CD4-positive, alpha-beta T cell (primary cell): ENCODE measurements around the gene NSL1. TPM values are rescaled to one million over a fixed set of nuclear protein-coding genes. Genes with fewer than 3 reads are reported as not detected.

Experiments used
- ATAC-seq: fragments of 200-7000 bp; cut with Tn5 transposase; one replicate; pipeline ENCODE4 v1.10.0; 2022; ENCODE audit warnings: mild to moderate bottlenecking; ENCODE audit not compliant: poor library complexity
- CTCF ChIA-PET: fragments of 350-600 bp; sonication (Branson Sonifier 250); formaldehyde crosslinking; loops from one replicate; lab custom pipeline; 2021; ENCODE audit warnings: antibody characterized with exemption, inconsistent platforms; lab: Charles Lee
- POLR2A ChIA-PET: fragments of 350-600 bp; sonication (Branson Sonifier 250); formaldehyde crosslinking; loops from one replicate; lab custom pipeline; 2021; ENCODE audit warnings: antibody characterized with exemption, inconsistent platforms; lab: Charles Lee
- DNase-seq, 14 experiments: peaks; one replicate each; pipeline ENCODE4 v3.0.0-alpha.2; 2013 to 2020; ENCODE audit warnings: mixed read lengths in 2 of 14
- H3K27ac ChIP-seq, 2 donors: one replicate each; pipeline versions ENCODE4 v1.5.1 to v1.7.0; 2013; ENCODE audit warnings: low read length in 2 of 2, low read depth in 1 of 2, mild to moderate bottlenecking in 1 of 2
- H3K27me3 ChIP-seq, 2 experiments: 1 replicate in 1 of 2; 2 replicates in 1 of 2; pipeline versions ENCODE4 v1.6.1 to v1.7.0; 2013; ENCODE audit warnings: low read length in 2 of 2, control low read depth in 1 of 2, mild to moderate bottlenecking in 1 of 2, moderate library complexity in 1 of 2; ENCODE audit not compliant: insufficient read depth in 2 of 2, control insufficient read depth in 1 of 2
- H3K36me3 ChIP-seq: one replicate; pipeline ENCODE4 v1.6.1; 2013; ENCODE audit warnings: low read length, control low read depth; ENCODE audit not compliant: insufficient read depth
- H3K4me1 ChIP-seq: one replicate; pipeline ENCODE4 v1.6.1; 2013; ENCODE audit warnings: low read length, control low read depth; ENCODE audit not compliant: insufficient read depth
- H3K4me3 ChIP-seq: one replicate; pipeline ENCODE4 v1.5.1; 2013; ENCODE audit warnings: mild to moderate bottlenecking, low read length, moderate library complexity
- H3K9me3 ChIP-seq, 2 experiments: 1 replicate in 1 of 2; 2 replicates in 1 of 2; pipeline versions ENCODE4 v1.6.1 to v1.7.0; 2013; ENCODE audit warnings: low read length in 2 of 2, mild to moderate bottlenecking in 2 of 2, control low read depth in 1 of 2, moderate library complexity in 1 of 2; ENCODE audit not compliant: control insufficient read depth in 1 of 2, insufficient read depth in 1 of 2
- H3K27ac Mint-ChIP-seq: one replicate; pipeline ENCODE4 v1.8.0; 2020; ENCODE audit warnings: mixed read lengths
- H3K27me3 Mint-ChIP-seq: one replicate; pipeline ENCODE4 v1.8.0; 2021; ENCODE audit warnings: mixed read lengths
- H3K36me3 Mint-ChIP-seq: one replicate; pipeline ENCODE4 v1.8.0; 2021; ENCODE audit warnings: low read depth, mixed read lengths
- H3K4me1 Mint-ChIP-seq: one replicate; pipeline ENCODE4 v1.8.0; 2021; ENCODE audit warnings: low read depth, mixed read lengths
- H3K4me3 Mint-ChIP-seq: one replicate; pipeline ENCODE4 v1.8.0; 2020; ENCODE audit warnings: mild to moderate bottlenecking, mixed read lengths
- H3K9me3 Mint-ChIP-seq: one replicate; pipeline ENCODE4 v1.8.0; 2020; ENCODE audit warnings: mixed read lengths
- intact Hi-C, 2 experiments: fragments of 100-400 bp; cut with DNase I in 1 of 2; cut with micrococcal nuclease in 1 of 2; formaldehyde crosslinking; loops; one replicate each; pipeline versions ENCODE4 v1.15.1 to v1.9.0; 2023 to 2025; cut with DNase I, micrococcal nuclease
- total RNA-seq, 174 experiments: library from RNA in 2 of 174; stranded (reverse) in 2 of 174; gene quantifications; one replicate each; pipeline ENCODE4 v1.2.3 and lab custom pipeline; 2021 to 2026
- TF ChIP-seq, protein P1 (sequence below): fragments of 200-600 bp; IDR thresholded peaks from one replicate; pipeline ENCODE4 v1.8.0; 2022; ENCODE audit warnings: antibody characterized with exemption, mild to moderate bottlenecking

The NSL1 gene
- total RNA-seq, 2 experiments from 2014 or later, result 14.1 to 15.7 TPM

DNA sequence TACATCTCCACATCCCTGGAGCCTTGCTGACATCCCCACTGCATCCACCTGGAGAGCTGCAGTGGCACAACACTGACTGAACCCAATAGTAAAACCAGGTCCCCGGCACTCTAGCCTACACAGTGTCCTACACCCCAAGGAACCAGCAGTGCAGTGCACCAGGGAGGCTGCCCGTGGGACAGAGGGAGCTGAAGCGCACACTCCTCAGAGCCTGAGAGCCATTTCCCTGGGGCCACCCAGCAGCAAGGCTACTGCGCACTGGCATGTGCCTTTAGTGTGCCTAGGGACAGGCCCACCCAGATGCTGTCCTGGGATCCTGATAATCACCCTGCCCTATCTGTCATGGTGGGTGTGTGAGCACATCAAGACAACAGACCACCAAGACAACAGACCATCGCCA lies 31.9 kb downstream of the NSL1 start:
- CTCF ChIA-PET, result interaction anchor here (1.0 to 2.2 kb wide), 2 partner anchors 95 to 282 kb away, joined by 3 to 6 read pairs; no protein-coding TSS in a partner anchor
- no peaks in the 10 kb centered on the region for H3K9me3 ChIP-seq
- Mint-ChIP-seq H3K36me3 (peaks cover 48% of the 10 kb centered on the region), H3K9me3 (no peaks in the 10 kb centered on the region), H3K4me3 (no peak overlapping the region), H3K4me1 (peaks cover 36% of the 10 kb centered on the region), H3K27me3 (no peaks in the 10 kb centered on the region), H3K27ac (no peak overlapping the region)
- POLR2A ChIA-PET, result no interaction called here
- DNase-seq, result no peak
- no peak for ATAC-seq
- no peak overlapping the region for H3K4me3 ChIP-seq
- H3K36me3 ChIP-seq, result peaks cover 6% of the 10 kb centered on the region
- intact Hi-C loops, result loop anchor here in 1 of 2 experiments (2.0 to 5.0 kb wide), 2 partner anchors 61 to 92 kb away; partner anchors contain the start of gene BATF3
- H3K27ac ChIP-seq, result no peak overlapping the region
- TF ChIP-seq, protein P1, sequence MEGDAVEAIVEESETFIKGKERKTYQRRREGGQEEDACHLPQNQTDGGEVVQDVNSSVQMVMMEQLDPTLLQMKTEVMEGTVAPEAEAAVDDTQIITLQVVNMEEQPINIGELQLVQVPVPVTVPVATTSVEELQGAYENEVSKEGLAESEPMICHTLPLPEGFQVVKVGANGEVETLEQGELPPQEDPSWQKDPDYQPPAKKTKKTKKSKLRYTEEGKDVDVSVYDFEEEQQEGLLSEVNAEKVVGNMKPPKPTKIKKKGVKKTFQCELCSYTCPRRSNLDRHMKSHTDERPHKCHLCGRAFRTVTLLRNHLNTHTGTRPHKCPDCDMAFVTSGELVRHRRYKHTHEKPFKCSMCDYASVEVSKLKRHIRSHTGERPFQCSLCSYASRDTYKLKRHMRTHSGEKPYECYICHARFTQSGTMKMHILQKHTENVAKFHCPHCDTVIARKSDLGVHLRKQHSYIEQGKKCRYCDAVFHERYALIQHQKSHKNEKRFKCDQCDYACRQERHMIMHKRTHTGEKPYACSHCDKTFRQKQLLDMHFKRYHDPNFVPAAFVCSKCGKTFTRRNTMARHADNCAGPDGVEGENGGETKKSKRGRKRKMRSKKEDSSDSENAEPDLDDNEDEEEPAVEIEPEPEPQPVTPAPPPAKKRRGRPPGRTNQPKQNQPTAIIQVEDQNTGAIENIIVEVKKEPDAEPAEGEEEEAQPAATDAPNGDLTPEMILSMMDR, result no peak
- no peaks in the 10 kb centered on the region for H3K27me3 ChIP-seq
- H3K4me1 ChIP-seq, result peaks cover 11% of the 10 kb centered on the region

DNA sequence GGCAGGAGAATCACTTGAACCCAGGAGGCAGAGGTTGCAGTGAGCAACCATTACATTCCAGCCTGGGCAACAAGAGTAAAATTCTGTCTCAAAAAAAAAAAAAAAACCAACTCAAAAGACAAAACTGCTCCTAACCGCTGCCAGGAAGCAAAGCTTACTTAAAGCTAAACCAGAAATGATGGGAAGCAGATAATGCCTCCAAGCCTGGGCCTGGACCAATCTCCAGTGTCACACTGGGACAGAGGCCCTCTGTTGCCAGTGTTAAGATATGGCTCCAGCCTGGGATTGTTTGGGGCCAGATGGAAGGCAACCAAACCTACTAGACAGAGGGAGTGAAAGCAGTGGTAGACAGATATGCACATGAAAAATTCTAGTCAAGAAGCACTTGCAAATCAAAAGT lies 36.9 kb downstream of the NSL1 start:
- H3K4me3 ChIP-seq, result peak overlapping the region; percentile 2
- DNase-seq, result peak in 3 of 14 experiments; percentile 6 to 24 (median 9)

DNA sequence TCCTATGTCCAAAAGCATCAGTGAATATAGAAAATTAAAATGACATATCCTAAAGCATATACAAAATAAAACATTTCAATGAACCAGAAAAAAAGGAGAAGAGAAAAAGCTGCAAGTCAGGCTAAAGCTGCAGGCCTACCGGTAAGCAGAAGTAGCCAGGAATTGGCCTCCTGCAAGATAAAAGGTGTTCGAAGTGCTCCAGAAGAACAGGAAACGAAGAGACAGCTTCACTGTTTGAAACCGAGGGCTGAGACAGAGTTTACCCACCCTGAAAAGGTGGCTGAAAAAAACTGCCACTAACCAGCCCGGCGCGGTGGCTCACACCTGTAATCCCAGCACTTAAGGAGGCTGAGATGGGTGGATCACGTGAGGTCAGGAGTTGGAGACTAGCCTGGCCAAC lies 37.4 kb downstream of the NSL1 start:
- H3K4me3 ChIP-seq, result peak overlapping the region; percentile 2
- CTCF ChIA-PET, result interaction anchor here (1.0 to 1.2 kb wide), 2 partner anchors 10 to 53 kb away, joined by 3 to 4 read pairs; no protein-coding TSS in a partner anchor
- POLR2A ChIA-PET, result interaction anchor here (0.6 to 2.4 kb wide), 7 partner anchors 9 to 273 kb away, joined by 3 to 18 read pairs (median 5); partner anchors contain the start of genes FLVCR1, NSL1 and TATDN3

More for the DNA sequence above, 36.9 kb downstream of the NSL1 start:
- H3K27me3 Mint-ChIP-seq, result no peaks in the 10 kb centered on the region
- ATAC-seq, result no peak
- H3K36me3 Mint-ChIP-seq, result peaks cover 13% of the 10 kb centered on the region
- Histone ChIP-seq H3K27ac (peak overlapping the region; percentile 23 to 47), H3K27me3 (no peaks in the 10 kb centered on the region), H3K4me1 (peaks cover 30% of the 10 kb centered on the region), H3K9me3 (no peaks in the 10 kb centered on the region), H3K36me3 (no peaks in the 10 kb centered on the region)
- CTCF ChIA-PET, result interaction anchor here (0.9 kb wide), 1 partner anchor 299 kb away, joined by 3 read pairs; no protein-coding TSS in a partner anchor
- no peaks in the 10 kb centered on the region for H3K9me3 Mint-ChIP-seq
- peak overlapping the region; percentile 78 for H3K27ac Mint-ChIP-seq
- intact Hi-C loops, result loop anchor here in 1 of 2 experiments (5.0 kb wide), 2 partner anchors 33 to 87 kb away; no protein-coding TSS in a partner anchor
- TF ChIP-seq, protein P1, result no peak
- H3K4me3 Mint-ChIP-seq, result peak overlapping the region; percentile 68
- peaks cover 48% of the 10 kb centered on the region for H3K4me1 Mint-ChIP-seq
- POLR2A ChIA-PET, result interaction anchor here (0.6 to 2.4 kb wide), 8 partner anchors 8 to 274 kb away, joined by 3 to 18 read pairs (median 4); partner anchors contain the start of genes FLVCR1, NSL1 and TATDN3

More for the DNA sequence above, 37.4 kb downstream of the NSL1 start:
- Histone ChIP-seq H3K9me3 (no peaks in the 10 kb centered on the region), H3K27me3 (no peaks in the 10 kb centered on the region), H3K36me3 (no peaks in the 10 kb centered on the region), H3K27ac (no peak overlapping the region), H3K4me1 (peaks cover 29% of the 10 kb centered on the region)
- peak; percentile 65 for ATAC-seq
- Mint-ChIP-seq H3K27me3 (no peaks in the 10 kb centered on the region), H3K36me3 (peaks cover 10% of the 10 kb centered on the region), H3K4me1 (peaks cover 51% of the 10 kb centered on the region), H3K27ac (peak overlapping the region; percentile 78), H3K4me3 (peak overlapping the region; percentile 68), H3K9me3 (no peaks in the 10 kb centered on the region)
- peak in 5 of 14 experiments; percentile 3 to 43 (median 36) for DNase-seq
- TF ChIP-seq, protein P1, result no peak
- intact Hi-C loops, result loop anchor here in 1 of 2 experiments (5.0 kb wide), 1 partner anchor 33 kb away; no protein-coding TSS in a partner anchor
